Caco-2 (cell line): ENCODE results near the gene SORCS2. TPM values are rescaled to one million over a fixed set of nuclear protein-coding genes. Genes with fewer than 3 reads are reported as not detected.

ENCODE experiments used
- BruUV-seq: library from RNA; stranded (reverse); fragments of 400-500 nt; replicated peaks from 2 replicates; lab custom pipeline; 2021; lab: Mats Ljungman, UMichigan
- CTCF ChIA-PET: fragments of 300-600 bp; sonication (Branson Sonifier 250); formaldehyde crosslinking; loops from one replicate; lab custom pipeline; 2022; ENCODE audit warnings: antibody characterized with exemption; lab: Charles Lee
- POLR2A ChIA-PET: fragments of 300-600 bp; sonication (Branson Sonifier 250); formaldehyde crosslinking; loops from one replicate; lab custom pipeline; 2022; ENCODE audit warnings: antibody characterized with exemption; lab: Charles Lee
- DNase-seq, 2 experiments: peaks; one replicate each; pipeline versions ENCODE4 v3.0.0 to v3.0.0-alpha.2; 2020 to 2022
- H3K27me3 ChIP-seq: replicated peaks from 2 replicates; pipeline ENCODE4 v1.6.0; 2011; ENCODE audit warnings: low read length; ENCODE audit not compliant: control insufficient read depth, insufficient read depth
- H3K36me3 ChIP-seq: 2 replicates; pipeline ENCODE4 v1.5.1; 2011; ENCODE audit warnings: low read length; ENCODE audit not compliant: control insufficient read depth, insufficient read depth
- H3K4me1 ChIP-seq: fragments of 250-450 bp; sonication (Bioruptor Pico); 2 replicates; pipeline ENCODE4 v1.5.1; 2020; ENCODE audit warnings: mild to moderate bottlenecking
- H3K4me3 ChIP-seq: 2 replicates; pipeline ENCODE4 v1.5.1; 2011; ENCODE audit warnings: low read depth, mild to moderate bottlenecking, control low read depth, low read length
- H3K9me3 ChIP-seq: fragments of 250-450 bp; sonication (Bioruptor Pico); 2 replicates; pipeline ENCODE4 v1.5.1; 2020; ENCODE audit warnings: mild to moderate bottlenecking, moderate library complexity
- H3K27ac Mint-ChIP-seq: one replicate; pipeline ENCODE4 v1.8.0; 2022; ENCODE audit warnings: mixed read lengths; ENCODE audit not compliant: unreplicated experiment
- H3K27me3 Mint-ChIP-seq: one replicate; pipeline ENCODE4 v1.8.0; 2022; ENCODE audit warnings: mixed read lengths; ENCODE audit not compliant: insufficient read depth, unreplicated experiment
- H3K36me3 Mint-ChIP-seq: one replicate; pipeline ENCODE4 v1.8.0; 2022; ENCODE audit warnings: mild to moderate bottlenecking, mixed read lengths; ENCODE audit not compliant: insufficient read depth, unreplicated experiment
- H3K4me1 Mint-ChIP-seq: one replicate; pipeline ENCODE4 v1.8.0; 2022; ENCODE audit warnings: low read depth, mixed read lengths; ENCODE audit not compliant: unreplicated experiment
- H3K4me3 Mint-ChIP-seq: one replicate; pipeline ENCODE4 v1.8.0; 2022; ENCODE audit warnings: mild to moderate bottlenecking, moderate library complexity, mixed read lengths; ENCODE audit not compliant: unreplicated experiment
- H3K9me3 Mint-ChIP-seq: one replicate; pipeline ENCODE4 v1.8.0; 2022; ENCODE audit warnings: mixed read lengths; ENCODE audit not compliant: unreplicated experiment
- CTCF ChIP-seq, 2 experiments: fragments of 200-600 bp in 1 of 2; IDR thresholded peaks; 1 replicate in 1 of 2; 2 replicates in 1 of 2; pipeline versions ENCODE4 v1.5.1 to v1.8.0; 2011 to 2022; ENCODE audit warnings: antibody characterized with exemption in 1 of 2, control low read depth in 1 of 2, inconsistent platforms in 1 of 2, low read depth in 1 of 2, low read length in 1 of 2, mild to moderate bottlenecking in 1 of 2, moderate library complexity in 1 of 2; ENCODE audit not compliant: insufficient read depth in 1 of 2, severe bottlenecking in 1 of 2, unreplicated experiment in 1 of 2
- intact Hi-C: fragments of 100-400 bp; cut with micrococcal nuclease; formaldehyde crosslinking; loops from one replicate; pipeline ENCODE4 v1.10.0; 2022; ENCODE audit not compliant: unreplicated experiment
- total RNA-seq: library from RNA; stranded (reverse); gene quantifications from 2 replicates; pipeline ENCODE4 v1.2.3, GENCODE V29; 2022

SORCS2 gene
- total RNA-seq, 1 experiment from 2014 or later, result 1.6 TPM

DNA sequence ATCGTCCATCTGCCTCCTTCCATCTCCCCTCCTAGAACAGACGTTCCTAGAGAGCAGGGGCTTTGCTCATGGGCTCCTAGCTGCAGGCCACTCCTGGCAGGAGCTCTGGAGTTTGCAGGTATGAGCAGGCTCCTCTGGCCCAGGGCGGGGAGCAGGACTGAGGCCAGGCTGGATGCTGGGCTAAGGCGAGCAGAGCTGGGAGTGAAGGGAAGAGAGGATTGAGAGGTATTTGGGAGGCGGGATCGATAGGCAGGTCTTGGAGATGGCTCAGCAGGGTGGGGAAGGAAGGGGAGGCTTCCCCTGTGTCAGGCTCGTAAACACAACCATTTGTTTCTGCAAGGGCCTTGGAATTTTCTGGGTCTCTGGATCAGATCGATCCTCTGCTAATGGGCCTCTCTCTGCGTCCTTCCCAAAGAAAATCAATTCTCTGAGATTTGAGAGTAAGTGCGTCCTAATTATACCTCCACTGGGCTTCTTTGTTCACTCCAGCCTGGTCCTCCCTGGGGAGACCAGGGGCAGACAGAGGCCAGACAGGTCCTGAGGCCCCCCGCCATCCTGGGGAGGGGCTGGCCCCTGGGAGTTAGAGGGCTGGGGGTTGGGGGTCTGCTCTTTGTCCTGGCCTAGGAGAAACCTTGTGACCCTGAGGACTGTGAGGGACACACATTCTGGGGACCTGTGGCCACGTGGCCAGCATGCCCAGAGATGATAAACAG is 337.2 kb downstream of the SORCS2 start:
- H3K4me3 ChIP-seq, result no peak overlapping the region
- ChIA-PET POLR2A (no interaction called here), CTCF (no interaction called here)
- intact Hi-C loops, result no loop called here
- no peaks in the 10 kb centered on the region for H3K27me3 Mint-ChIP-seq
- H3K27me3 ChIP-seq, result no peaks in the 10 kb centered on the region
- BruUV-seq, result no TSS peak
- no peaks in the 10 kb centered on the region for H3K36me3 Mint-ChIP-seq
- H3K9me3 Mint-ChIP-seq, result no peaks in the 10 kb centered on the region
- H3K9me3 ChIP-seq, result no peaks in the 10 kb centered on the region
- H3K27ac Mint-ChIP-seq, result no peak overlapping the region
- no peaks in the 10 kb centered on the region for H3K36me3 ChIP-seq
- H3K4me1 ChIP-seq, result no peaks in the 10 kb centered on the region
- DNase-seq, result no peak
- H3K4me3 Mint-ChIP-seq, result no peak overlapping the region
- H3K4me1 Mint-ChIP-seq, result peaks cover 6% of the 10 kb centered on the region
- TF ChIP-seq CTCF (IDR thresholded peaks at IDR 0.05; ENCODE audit: insufficient read depth in 1 of 2, low read depth in 1 of 2, low read length in 1 of 2, severe bottlenecking in 1 of 2, unreplicated experiment in 1 of 2), result no peak

DNA sequence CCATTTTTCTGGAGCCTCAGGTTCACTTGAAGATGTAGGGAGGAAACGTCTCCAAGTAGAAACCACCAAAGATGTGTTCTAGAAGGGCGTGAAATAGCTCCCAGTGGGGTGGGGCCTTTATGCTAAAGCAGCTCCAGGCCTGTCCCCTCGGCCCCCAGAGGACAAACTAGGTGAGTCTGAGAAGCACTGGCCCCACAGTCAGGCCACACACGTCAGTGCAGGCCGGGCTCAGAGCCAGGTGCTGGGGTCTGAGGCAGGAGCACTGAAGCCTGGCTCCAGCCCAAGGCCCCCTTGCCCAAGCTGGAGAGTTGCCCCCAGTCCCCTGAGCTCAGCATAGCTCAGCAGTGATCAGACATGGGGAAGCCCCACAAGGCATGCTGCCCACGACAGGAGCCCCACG is 337.7 kb downstream of the SORCS2 start:
- H3K9me3 Mint-ChIP-seq, result no peaks in the 10 kb centered on the region
- POLR2A ChIA-PET, result no interaction called here
- H3K9me3 ChIP-seq, result no peaks in the 10 kb centered on the region
- H3K36me3 ChIP-seq, result no peaks in the 10 kb centered on the region
- no peaks in the 10 kb centered on the region for H3K27me3 ChIP-seq
- H3K27me3 Mint-ChIP-seq, result no peaks in the 10 kb centered on the region
- no peak for TF ChIP-seq CTCF (IDR thresholded peaks at IDR 0.05; ENCODE audit: insufficient read depth in 1 of 2, low read depth in 1 of 2, low read length in 1 of 2, severe bottlenecking in 1 of 2, unreplicated experiment in 1 of 2)
- H3K4me3 Mint-ChIP-seq, result no peak overlapping the region
- no peaks in the 10 kb centered on the region for H3K36me3 Mint-ChIP-seq
- CTCF ChIA-PET, result no interaction called here
- no TSS peak for BruUV-seq
- no peak overlapping the region for H3K27ac Mint-ChIP-seq
- DNase-seq, result no peak
- H3K4me3 ChIP-seq, result no peak overlapping the region
- H3K4me1 Mint-ChIP-seq, result peaks cover 6% of the 10 kb centered on the region
- intact Hi-C loops, result no loop called here
- H3K4me1 ChIP-seq, result no peaks in the 10 kb centered on the region

- Mint-ChIP-seq H3K27me3 (no peaks in the 10 kb centered on the region), H3K27ac (no peak overlapping the region), H3K36me3 (no peaks in the 10 kb centered on the region), H3K4me3 (no peak overlapping the region), H3K4me1 (peaks cover 6% of the 10 kb centered on the region), H3K9me3 (no peaks in the 10 kb centered on the region)
- no peak for DNase-seq
- Histone ChIP-seq H3K9me3 (no peaks in the 10 kb centered on the region), H3K27me3 (no peaks in the 10 kb centered on the region), H3K36me3 (no peaks in the 10 kb centered on the region), H3K4me1 (no peaks in the 10 kb centered on the region), H3K4me3 (no peak overlapping the region)
- no peak for TF ChIP-seq CTCF (IDR thresholded peaks at IDR 0.05; ENCODE audit: insufficient read depth in 1 of 2, low read depth in 1 of 2, low read length in 1 of 2, severe bottlenecking in 1 of 2, unreplicated experiment in 1 of 2)
- intact Hi-C loops, result no loop called here
- BruUV-seq, result no TSS peak
- CTCF ChIA-PET, result no interaction called here
- POLR2A ChIA-PET, result no interaction called here
Measured at GRCh38 chr4:7530932-7531639, 338.7 kb downstream of the SORCS2 start.
